HG03039 (cell line): ENCODE results near the gene TTLL11.
"Not testable (repeated sequence)": the region's sequence is repeated elsewhere in the genome, so short reads cannot be mapped to it uniquely, and the experiment has no call there.

Experiments
- ATAC-seq: cut with Tn5 transposase; IDR thresholded peaks from one replicate; pipeline ENCODE4 v1.9.1; 2021; ENCODE audit warnings: mild to moderate bottlenecking, moderate library complexity; ENCODE audit not compliant: unreplicated experiment

The TTLL11 gene

DNA sequence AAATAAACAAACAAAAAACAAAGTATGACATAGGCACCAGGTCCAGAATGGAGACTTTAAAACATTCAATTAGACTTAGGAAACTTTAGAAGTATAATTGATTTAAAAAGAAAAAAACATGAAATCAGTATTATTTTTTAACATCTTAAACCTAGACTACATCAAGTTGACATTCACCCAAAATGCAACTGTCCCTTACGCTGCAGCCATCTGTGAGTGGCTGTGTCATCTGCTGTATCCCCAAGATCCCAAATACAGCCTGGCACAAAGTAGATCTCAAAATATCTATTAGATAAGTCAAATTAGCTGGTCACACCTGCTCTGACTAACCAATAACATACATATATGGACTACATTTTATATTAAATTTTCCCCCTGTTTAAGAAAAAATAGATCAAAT lies 7.8 kb downstream of the TTLL11 start:
- ATAC-seq, result no peak

DNA sequence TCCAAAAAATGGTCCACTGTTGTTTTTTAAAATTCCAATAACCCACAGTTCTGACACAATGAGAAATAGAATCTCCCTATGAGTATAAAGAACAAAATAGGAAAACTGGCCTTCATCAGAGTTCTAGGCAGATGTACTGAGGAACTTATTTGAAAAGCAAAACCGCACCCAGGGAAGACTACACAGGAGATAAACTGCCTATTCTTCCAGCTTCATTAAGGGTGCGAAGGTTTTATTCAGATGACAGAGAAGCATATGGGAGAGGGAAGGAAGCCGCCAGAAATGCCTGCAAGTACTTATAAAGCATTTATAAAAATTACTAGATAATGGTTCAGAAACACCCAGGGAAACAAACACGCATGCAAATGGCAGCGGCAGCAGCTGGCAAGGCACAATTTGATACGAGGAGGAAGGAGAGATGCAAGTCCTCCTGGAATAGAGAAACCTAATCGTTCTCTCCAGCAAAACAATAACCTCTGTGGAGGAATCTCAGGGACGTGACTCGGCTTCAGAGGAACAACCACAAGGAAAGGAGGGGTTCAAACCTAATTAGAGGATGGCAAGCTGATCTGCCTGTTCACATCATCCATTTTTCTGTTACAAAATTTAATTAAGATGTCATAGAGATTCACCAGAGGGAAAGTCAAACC lies 9.0 kb downstream of the TTLL11 start:
- ATAC-seq, result no peak

DNA sequence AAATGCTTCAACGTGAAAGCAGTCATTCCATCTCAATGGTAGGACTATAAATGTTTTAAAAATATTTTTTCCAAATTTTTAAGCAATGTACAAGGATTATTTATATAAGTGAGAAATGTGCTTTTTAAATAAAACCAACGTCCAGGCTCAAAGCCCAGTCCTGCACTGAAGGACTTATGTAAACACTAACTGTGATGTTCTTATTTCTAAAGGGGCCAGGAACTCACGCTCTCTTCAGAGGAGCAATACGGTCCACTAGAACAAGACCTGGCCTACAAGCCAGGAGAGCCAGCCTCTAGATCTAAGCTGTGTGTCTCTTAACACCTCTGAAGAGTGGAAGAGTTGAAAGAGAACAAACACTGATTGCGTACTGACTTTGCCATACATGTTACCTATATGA lies 12.1 kb downstream of the TTLL11 start:
- ATAC-seq, result no peak

DNA sequence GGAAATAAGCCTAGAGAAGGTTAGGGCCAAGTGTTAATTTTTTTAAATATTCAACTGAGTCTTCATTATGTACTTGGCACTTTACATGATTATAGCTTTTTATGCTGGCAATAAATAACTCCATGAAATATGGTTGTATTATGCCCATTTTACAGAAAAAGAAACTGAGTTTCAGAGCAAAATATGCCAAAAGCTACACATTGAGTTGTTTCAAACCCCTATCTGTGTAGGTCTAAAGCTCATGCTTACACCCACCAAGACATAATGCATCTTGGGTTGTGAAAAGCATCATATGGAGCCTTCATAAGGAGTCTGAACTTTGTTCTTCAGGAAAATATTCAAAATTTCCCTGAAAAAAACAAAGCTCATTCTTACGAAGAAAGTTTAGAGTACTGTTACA lies 14.6 kb downstream of the TTLL11 start:
- ATAC-seq, result no peak

DNA sequence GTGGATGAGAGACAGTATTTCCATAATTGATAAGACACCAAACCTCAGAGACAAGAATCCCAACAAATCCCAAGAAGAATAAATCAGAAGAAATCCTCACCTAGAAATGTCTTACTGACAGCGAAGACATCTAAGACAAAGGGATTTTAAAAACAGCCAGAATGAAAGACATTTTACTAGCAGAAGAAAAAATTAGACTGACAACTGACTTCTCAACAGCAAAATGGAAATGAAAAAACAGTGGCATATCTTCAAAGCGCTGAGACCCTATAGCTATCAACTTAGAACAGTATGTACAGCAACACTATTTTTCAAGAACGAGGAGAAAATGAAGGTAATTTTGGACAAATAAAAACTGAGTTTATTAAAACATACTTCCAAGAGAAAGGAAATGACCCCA lies 16.3 kb downstream of the TTLL11 start:
- no peak for ATAC-seq

DNA sequence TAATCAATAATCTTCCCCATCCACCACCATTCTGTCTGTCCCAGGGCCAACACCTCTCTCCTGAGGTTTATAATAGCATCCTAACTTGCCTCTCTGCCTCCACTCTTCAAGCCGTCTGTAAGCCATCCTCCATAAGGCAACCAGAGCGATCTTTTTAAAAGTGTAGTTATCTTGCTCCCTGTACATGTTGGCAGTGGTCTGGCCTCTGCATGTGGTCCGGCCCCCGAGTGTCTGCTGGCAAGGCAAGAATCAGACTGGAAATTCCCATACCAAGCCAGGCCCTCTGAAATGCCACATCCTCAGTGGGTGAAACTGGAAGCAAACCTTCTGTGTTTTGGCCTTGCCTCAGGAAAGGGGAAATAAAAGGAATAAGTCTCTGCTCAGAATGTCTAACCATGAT lies 17.0 kb downstream of the TTLL11 start:
- ATAC-seq, result no peak

DNA sequence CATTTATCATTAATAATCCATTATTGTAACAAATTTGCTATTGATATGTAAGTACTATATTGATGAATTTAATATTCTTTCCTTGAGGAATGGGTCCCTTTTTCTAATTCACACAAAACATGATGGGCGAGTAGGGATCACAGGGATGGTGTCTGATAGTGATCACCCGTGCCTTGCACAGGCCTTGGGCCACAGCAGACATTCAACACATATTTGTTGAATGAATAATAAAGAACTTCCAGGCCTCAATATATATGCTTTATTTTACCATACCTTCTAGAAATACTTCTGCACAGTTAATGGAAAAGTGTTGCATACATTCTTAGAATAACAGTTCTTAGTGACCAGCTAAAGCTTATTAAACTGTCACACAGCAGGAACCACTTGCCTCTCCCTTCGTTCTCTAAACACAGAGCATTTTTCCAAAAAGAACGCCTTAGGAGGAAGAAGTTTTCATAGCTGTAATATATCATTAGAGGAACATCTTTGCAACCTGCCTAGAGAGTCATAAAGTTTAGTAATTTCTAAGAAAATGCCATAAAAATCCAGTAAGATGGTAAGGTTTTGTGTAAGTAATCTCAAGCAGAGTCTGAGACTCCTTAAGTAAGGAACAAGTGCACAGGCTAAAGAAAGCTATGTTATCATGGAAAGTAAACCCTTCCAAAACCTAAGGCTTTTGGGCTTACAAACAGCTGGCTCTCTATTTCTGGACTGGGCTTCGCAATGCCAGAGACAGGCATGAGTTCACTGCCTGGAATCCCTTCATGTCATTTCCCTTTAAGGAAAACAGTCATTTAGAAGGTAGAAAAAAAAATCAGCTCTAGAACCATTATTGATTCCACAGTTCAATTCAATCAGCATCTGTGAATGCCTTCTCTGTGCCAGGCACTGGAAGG lies 17.7 kb downstream of the TTLL11 start:
- no peak for ATAC-seq

DNA sequence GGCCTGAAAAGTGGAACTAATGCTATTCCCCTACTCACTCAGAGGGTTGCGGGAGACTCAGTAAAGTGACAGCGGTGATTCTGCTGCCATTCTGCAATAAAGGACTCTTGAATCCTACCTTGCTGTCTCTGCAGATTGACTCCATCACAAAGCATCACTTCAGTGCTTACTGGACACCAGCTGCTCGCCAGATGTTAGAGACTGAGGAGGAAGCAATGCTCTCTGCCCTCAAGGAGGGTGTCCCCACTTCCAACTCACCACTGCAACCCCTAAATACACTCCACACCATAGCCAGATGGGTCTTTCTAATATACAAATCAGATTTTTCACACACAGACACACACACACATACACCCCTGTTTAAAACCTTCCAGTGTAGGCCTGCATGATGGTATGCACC lies 21.4 kb downstream of the TTLL11 start:
- ATAC-seq, result no peak

DNA sequence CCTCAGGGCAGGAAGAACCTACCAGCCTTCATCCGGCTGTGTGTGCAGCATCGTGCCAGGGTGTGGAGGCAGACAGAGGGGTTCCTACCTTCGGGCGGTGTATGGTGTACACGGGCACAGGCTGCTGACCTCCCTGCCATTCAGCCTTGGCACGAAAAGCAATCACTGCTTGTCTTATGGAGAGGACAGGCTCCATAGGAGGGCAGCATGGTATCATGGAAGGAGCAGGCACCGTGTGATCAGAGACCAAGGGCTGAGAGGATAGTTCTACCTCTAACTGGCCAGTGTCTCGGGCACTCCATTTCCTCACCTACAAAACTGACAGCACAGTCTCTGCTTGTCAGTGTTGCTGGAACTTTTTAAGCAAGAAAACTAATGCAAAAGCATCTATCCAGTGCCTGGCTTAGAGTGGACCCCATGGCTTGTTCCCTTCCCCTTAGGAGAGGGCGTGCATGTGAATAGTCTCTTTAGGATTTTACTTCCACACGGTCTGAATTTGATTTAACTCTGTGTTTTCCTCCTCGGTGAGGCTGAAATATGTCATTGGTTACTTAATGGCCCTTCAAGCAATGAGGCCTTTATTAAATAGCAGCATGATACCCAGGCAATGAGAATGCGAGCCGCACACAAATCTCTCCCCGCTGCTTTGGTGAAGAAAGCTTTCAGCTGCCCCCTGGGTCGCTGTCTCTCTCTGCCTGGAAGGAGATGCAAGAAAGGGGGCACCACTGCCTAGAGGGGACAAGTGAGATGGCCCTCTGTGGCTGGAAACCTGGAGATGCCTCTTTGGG lies 22.2 kb downstream of the TTLL11 start:
- no peak for ATAC-seq

DNA sequence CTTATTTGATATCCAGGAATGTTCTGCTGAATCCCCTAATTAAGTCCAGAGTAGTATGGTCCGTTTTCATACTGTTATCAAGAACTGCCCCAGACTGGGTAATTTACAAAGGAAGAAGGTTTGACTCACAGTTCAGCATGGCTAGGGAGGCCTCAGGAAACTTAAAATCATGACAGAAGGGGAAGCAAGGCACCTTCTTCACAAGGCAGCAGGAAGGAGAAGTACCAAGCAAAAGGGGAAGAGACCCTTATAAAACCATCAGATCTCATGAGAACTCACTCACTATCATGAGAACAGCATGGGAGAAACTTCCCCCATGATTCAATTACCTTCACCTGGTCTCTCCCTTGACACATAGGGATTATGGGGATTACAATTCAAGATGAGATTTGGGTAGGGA lies 26.4 kb downstream of the TTLL11 start:
- ATAC-seq, result not testable (repeated sequence)

DNA sequence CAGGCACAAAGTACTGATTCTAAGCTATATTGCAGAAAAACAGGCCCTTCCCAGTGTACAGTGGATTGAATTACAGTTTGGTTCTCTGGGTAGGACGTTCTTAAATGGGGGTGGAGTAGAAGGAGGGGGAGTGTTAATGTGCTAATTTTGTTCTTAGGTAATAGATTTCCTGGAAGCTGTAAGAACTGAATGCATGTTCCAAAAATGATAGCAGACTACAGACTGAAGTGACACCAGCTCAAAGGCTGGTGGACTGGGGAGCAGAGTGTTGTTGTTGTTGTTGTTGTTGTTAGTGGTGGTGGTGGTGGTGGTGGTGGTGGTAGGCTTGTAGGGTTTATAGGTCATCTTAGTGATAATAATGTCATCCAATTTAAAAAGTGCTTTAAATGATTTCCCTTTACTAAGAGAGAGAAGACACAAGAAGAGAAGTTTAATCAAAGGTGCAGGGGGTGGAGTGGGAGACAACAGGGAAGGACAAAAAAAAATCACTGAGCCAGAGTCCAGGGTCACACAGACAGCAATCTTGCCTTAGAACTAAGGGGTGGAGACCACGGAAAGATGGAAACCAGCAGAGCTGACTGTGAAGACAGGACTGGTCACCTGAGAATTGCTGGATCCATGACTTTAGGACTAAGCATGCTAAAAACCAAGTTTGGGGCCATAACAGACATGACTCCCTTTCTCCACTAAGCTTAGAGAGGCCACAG lies 27.0 kb downstream of the TTLL11 start:
- ATAC-seq, result no peak

DNA sequence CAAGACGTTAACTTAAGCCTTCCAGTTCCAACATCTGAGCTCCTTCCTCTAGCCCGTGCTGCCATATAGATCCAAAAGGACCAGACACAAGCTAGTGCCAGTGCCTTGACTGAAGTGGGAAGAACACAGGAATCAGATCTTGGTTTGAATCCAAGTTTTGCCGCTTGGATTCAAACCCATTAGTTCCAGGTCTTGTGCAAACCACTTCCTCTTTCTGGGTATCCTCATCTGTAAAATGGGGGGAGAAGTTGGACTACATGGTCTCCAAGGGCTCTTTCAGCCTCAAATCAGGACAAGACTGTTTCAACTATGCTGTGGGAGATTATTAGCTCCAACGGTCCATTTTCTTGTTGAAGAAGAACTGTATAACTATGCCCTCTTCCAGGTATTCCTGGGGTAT lies 32.6 kb downstream of the TTLL11 start:
- ATAC-seq, result no peak

DNA sequence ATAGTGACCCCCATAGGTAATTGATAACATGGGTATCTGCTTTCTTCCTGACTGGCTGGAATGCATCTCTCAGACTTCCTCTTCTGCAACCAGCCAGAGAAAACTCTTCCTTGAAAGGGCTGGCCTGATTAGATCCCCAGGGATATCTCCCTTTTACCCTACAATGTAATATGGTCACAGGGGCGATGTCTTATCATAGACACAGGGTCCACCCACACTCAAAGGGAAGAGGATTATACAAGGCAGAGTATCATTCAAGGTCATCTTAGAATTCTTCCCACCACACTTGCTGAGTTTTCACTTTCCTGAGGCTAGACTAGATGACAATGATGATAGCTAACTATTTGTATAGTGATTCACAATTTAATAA lies 33.2 kb downstream of the TTLL11 start:
- ATAC-seq, result no peak

DNA sequence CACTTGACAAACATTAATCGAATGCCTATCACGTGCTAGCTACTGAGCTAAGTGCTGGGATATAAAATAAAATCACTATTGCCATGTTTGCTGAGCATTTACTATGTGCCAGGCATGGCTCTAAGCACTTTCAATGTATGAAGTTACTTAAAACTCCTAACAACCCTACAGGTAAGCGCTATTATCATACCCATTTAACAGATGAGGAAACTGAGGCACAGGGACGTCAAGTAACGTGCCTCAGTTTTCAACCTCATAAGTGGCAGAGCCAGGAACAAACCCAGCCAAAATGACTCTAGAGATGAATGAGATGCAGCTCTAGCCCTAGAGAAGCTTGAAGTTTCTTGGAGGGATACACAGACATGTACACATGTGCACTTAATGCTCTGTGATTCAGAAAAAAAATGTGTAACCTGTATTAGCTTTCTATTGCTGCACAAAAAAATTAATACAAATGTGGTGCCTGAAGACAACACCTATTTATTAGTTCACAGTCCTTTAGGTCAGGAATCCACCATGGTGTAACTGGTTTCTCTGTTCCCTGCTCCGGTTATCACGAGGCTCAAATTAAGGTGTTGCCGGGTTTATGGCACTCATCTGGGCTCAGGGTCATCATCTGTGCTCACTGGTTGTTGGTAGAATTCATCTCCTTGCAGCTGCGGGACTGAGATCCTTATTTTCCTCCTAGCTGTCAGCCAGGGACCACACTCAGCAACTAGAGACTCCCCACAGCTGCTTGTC lies 33.7 kb downstream of the TTLL11 start:
- no peak for ATAC-seq

DNA sequence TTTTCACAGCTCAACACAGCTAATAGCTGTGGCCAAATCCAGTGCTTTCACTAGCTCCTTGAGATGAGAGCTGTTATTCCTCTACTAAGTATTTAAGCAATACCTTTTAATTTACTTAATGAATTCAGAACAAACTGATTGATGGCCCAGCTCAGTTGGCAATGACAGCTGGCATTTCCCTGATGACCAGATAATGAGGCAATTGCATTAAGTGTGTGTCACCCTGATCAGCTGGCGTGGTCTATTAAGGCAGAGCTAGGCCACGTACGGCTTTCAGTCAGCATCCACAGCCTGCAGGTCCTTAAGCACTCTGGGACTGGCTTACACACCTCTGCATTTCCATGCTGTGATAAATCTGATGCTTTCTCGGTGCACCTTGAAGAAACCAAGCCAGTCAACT lies 34.4 kb downstream of the TTLL11 start:
- ATAC-seq, result no peak

DNA sequence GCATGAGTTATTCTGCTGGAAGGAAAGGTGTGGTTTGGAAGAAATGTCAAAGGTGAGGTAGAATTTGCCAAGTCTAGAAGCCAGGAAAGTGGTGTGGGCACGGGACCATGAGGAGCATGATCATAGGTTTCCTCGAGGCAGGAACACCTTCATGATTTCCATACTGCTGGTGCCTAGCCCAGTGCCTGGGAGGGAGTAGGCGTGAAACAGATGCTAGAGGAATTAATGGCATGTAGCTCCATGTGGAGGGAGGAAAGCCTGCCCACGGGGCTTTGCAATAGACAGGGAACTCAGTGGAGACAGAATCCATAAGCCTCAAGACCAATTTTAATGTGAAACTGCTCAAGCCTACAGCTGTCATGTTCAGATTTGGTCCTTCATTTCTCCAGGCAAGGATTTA lies 35.1 kb downstream of the TTLL11 start:
- no peak for ATAC-seq

DNA sequence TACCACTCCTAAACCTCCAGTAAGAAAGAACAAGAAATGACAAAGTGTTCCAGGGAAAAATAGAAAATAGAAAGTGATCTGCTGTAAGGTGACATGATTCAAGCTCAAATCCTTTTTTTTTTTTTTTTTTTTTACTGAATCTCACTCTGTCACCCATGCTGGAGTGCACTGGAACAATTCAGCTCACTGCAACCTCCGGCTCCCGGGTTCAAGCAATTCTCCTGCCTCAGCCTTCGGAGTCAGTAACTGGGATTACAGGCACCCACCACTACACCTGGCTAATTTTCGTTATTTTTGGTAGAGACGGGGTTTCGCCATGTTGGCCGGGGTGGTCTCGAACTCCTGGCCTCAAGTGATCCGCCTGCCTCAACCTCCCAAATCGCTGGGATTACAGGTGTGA lies 35.9 kb downstream of the TTLL11 start:
- no peak for ATAC-seq

DNA sequence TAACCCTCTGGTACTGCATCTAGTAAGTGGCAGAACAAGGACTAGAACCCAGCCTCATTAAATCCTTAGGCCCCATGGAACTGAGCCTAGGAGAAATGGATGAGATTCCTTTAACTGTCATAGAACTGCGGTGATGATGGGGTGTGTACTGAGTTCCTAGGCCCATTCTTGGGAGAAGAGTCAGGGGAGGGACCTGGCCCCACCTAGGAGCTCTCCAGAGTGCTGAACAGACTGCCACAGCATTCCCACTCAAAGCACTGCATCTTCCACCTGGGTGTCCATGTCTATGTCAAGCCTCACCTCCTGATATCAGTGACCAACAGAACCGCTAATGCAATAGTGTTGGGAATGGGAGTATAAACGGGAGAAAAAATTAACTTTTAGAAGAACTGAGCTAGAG lies 36.6 kb downstream of the TTLL11 start:
- ATAC-seq, result no peak

DNA sequence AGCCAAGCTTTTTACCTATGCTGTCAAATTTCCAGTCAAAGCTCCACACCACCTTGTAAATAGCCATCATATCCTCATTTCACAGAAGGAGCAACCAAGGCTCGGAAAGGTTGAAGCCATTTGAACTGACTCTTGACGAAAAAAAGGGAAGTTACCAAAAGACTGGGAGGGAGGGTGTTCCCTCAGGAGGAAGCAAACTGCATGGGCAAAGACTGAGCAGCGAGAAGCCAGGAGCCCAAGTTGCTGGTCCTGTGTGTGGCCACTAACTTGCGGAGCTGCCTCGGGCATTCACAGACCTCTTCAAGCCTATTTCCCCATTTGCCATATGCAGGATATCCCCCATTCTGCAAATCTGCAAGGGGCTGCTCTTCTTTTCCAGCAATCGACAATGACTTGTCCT lies 37.4 kb downstream of the TTLL11 start:
- ATAC-seq, result no peak

DNA sequence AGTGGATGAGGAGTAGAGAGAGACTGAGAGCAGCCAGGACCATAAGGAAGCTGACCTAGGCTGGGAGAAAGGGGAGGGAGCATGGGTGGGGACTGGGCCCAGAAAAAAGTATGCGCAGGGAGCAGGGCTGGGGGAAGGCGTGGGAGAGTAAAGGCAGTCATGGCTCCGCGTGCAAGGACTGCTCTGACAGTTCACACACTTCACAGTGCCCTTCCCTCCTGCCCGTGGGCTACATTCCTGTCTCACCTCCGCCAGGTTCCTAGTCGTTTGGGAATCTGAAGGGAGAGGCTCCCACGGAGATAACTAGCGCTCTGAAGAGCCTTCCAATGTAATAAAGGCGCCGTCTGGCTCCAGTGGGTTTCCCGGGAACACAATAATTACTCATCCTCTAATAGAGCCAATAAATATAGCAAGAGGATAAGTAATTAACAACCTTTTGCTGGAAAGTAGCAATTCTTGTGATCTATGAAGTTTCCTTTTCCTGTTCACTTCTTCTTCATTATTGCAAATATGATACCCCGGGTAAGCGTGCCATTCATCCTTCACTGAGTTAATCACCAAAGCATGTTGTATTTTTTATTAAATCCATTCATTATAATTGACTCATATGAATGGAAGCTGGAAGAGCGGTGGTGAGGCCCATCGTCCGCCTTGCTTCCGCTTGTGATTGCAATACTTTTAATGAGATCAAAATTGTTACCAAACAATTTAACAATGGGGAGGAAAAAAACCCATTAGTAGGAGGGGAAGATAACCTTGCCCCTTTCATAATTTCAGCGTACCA lies 39.3 kb downstream of the TTLL11 start:
- ATAC-seq, result no peak
